Measurements from ENCODE around the gene ACP3.

DNA sequence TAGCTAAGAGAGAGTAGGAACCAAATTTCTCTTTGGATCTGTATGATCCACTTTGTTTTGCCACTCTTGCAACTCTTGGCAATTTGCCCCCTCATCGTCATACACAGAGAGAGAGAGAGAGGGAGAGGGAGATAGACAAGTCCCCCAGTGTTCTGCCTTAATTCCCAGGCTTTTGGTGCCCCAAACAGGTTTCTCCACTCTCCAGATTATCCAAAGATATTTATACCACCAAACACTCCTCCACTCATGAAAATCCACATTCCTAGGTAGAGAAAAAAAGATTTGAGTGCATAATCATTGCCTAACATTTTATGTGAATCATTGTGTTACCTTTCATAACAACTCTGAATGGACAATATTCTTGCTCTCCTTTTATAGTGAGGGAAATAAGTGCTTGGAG lies 15.3 kb downstream of the ACP3 start:
- TF ChIP-seq, protein P1, sequence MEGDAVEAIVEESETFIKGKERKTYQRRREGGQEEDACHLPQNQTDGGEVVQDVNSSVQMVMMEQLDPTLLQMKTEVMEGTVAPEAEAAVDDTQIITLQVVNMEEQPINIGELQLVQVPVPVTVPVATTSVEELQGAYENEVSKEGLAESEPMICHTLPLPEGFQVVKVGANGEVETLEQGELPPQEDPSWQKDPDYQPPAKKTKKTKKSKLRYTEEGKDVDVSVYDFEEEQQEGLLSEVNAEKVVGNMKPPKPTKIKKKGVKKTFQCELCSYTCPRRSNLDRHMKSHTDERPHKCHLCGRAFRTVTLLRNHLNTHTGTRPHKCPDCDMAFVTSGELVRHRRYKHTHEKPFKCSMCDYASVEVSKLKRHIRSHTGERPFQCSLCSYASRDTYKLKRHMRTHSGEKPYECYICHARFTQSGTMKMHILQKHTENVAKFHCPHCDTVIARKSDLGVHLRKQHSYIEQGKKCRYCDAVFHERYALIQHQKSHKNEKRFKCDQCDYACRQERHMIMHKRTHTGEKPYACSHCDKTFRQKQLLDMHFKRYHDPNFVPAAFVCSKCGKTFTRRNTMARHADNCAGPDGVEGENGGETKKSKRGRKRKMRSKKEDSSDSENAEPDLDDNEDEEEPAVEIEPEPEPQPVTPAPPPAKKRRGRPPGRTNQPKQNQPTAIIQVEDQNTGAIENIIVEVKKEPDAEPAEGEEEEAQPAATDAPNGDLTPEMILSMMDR (IDR thresholded peaks at IDR 0.05; ENCODE audit: low read length) = no peak
- TF ChIP-seq EZH2 (IDR thresholded peaks at IDR 0.05; ENCODE audit: borderline replicate concordance, low read length) = no peak
